NCI-H2171 treated with DMSO at 0.1 percent for 48 hours (cell line): ENCODE results near the gene CALD1.
"Not testable (repeated sequence)": the region's sequence is repeated elsewhere in the genome, so short reads cannot be mapped to it uniquely, and the experiment has no call there.

Experiments used
- DNase-seq: peaks from one replicate; lab custom pipeline; 2025; lab: John Stamatoyannopoulos, UW

CALD1 gene

GRCh38 chr7:134954197-134955082, 175.0 kb downstream of the CALD1 start:
- DNase-seq: peak; percentile 42

- DNase-seq: no peak
These were observed 177.6 kb downstream of the CALD1 start for GRCh38 chr7:134957005-134957404.

GRCh38 chr7:134959810-134960209, 180.4 kb downstream of the CALD1 start:
- DNase-seq: no peak

- DNase-seq: no peak
These were observed 182.9 kb downstream of the CALD1 start for GRCh38 chr7:134962270-134962780.

GRCh38 chr7:134963036-134963435, 183.6 kb downstream of the CALD1 start:
- DNase-seq: no peak

- DNase-seq: no peak
These were observed 187.3 kb downstream of the CALD1 start for GRCh38 chr7:134966691-134967090.

- DNase-seq: no peak
These were observed 188.7 kb downstream of the CALD1 start for GRCh38 chr7:134968110-134968509.

GRCh38 chr7:134981645-134982044, 202.2 kb downstream of the CALD1 start:
- not testable (repeated sequence) for DNase-seq

GRCh38 chr7:134985894-134986362, 206.5 kb downstream of the CALD1 start:
- no peak for DNase-seq

- DNase-seq: peak; percentile 96
These were observed 207.2 kb downstream of the CALD1 start, which contains the start of gene AGBL3 for GRCh38 chr7:134986363-134987251. Gene AGBL3, plus strand, starts transcription at chr7:134986508. Its CDS starts 1,426 bp downstream, at chr7:134987934.

- DNase-seq: no peak
These were observed 208.7 kb downstream of the CALD1 start for GRCh38 chr7:134988161-134988560.

GRCh38 chr7:134991469-134992339, 212.3 kb downstream of the CALD1 start:
- no peak for DNase-seq

- no peak for DNase-seq
These were observed 213.3 kb downstream of the CALD1 start for GRCh38 chr7:134992626-134993179.

- DNase-seq: no peak
These were observed 214.5 kb downstream of the CALD1 start for GRCh38 chr7:134993877-134994456.

GRCh38 chr7:134995239-134996096, 216.0 kb downstream of the CALD1 start:
- DNase-seq: no peak

GRCh38 chr7:134996097-134996550, 216.7 kb downstream of the CALD1 start:
- DNase-seq: no peak

- no peak for DNase-seq
These were observed 217.9 kb downstream of the CALD1 start for GRCh38 chr7:134997214-134997885.

- no peak for DNase-seq
These were observed 219.7 kb downstream of the CALD1 start for GRCh38 chr7:134999136-134999535.
